ENCODE data around the gene RARA.

- TF ChIP-seq, protein P1, sequence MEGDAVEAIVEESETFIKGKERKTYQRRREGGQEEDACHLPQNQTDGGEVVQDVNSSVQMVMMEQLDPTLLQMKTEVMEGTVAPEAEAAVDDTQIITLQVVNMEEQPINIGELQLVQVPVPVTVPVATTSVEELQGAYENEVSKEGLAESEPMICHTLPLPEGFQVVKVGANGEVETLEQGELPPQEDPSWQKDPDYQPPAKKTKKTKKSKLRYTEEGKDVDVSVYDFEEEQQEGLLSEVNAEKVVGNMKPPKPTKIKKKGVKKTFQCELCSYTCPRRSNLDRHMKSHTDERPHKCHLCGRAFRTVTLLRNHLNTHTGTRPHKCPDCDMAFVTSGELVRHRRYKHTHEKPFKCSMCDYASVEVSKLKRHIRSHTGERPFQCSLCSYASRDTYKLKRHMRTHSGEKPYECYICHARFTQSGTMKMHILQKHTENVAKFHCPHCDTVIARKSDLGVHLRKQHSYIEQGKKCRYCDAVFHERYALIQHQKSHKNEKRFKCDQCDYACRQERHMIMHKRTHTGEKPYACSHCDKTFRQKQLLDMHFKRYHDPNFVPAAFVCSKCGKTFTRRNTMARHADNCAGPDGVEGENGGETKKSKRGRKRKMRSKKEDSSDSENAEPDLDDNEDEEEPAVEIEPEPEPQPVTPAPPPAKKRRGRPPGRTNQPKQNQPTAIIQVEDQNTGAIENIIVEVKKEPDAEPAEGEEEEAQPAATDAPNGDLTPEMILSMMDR (conservative IDR thresholded peaks at IDR 0.05; ENCODE audit: low read depth in 2 of 2): no peak
- TF ChIP-seq JUNB (IDR thresholded peaks at IDR 0.05; ENCODE audit: unreplicated experiment) (no peak), POLR2AphosphoS5 (IDR thresholded peaks at IDR 0.05; ENCODE audit: low read depth) (no peak), EZH2 (IDR thresholded peaks at IDR 0.05; ENCODE audit: low read depth, unreplicated experiment) (no peak), REST (IDR thresholded peaks at IDR 0.05; ENCODE audit: unreplicated experiment) (no peak), ZNF331 (CRISPR knock-in tag; IDR thresholded peaks at IDR 0.05; ENCODE audit: low read depth) (no peak), ETS1 (IDR thresholded peaks at IDR 0.05) (no peak), STAT1 (IDR thresholded peaks at IDR 0.05; ENCODE audit: unreplicated experiment) (no peak), EZH2phosphoT487 (IDR thresholded peaks at IDR 0.05; ENCODE audit: unreplicated experiment) (no peak), CREB1 (CRISPR knock-in tag; IDR thresholded peaks at IDR 0.05; ENCODE audit: low read depth) (no peak), NANOG (IDR thresholded peaks at IDR 0.05; ENCODE audit: borderline replicate concordance) (no peak), ZNF114 (CRISPR knock-in tag; IDR thresholded peaks at IDR 0.05) (no peak)
- TF ChIP-seq, protein P2, sequence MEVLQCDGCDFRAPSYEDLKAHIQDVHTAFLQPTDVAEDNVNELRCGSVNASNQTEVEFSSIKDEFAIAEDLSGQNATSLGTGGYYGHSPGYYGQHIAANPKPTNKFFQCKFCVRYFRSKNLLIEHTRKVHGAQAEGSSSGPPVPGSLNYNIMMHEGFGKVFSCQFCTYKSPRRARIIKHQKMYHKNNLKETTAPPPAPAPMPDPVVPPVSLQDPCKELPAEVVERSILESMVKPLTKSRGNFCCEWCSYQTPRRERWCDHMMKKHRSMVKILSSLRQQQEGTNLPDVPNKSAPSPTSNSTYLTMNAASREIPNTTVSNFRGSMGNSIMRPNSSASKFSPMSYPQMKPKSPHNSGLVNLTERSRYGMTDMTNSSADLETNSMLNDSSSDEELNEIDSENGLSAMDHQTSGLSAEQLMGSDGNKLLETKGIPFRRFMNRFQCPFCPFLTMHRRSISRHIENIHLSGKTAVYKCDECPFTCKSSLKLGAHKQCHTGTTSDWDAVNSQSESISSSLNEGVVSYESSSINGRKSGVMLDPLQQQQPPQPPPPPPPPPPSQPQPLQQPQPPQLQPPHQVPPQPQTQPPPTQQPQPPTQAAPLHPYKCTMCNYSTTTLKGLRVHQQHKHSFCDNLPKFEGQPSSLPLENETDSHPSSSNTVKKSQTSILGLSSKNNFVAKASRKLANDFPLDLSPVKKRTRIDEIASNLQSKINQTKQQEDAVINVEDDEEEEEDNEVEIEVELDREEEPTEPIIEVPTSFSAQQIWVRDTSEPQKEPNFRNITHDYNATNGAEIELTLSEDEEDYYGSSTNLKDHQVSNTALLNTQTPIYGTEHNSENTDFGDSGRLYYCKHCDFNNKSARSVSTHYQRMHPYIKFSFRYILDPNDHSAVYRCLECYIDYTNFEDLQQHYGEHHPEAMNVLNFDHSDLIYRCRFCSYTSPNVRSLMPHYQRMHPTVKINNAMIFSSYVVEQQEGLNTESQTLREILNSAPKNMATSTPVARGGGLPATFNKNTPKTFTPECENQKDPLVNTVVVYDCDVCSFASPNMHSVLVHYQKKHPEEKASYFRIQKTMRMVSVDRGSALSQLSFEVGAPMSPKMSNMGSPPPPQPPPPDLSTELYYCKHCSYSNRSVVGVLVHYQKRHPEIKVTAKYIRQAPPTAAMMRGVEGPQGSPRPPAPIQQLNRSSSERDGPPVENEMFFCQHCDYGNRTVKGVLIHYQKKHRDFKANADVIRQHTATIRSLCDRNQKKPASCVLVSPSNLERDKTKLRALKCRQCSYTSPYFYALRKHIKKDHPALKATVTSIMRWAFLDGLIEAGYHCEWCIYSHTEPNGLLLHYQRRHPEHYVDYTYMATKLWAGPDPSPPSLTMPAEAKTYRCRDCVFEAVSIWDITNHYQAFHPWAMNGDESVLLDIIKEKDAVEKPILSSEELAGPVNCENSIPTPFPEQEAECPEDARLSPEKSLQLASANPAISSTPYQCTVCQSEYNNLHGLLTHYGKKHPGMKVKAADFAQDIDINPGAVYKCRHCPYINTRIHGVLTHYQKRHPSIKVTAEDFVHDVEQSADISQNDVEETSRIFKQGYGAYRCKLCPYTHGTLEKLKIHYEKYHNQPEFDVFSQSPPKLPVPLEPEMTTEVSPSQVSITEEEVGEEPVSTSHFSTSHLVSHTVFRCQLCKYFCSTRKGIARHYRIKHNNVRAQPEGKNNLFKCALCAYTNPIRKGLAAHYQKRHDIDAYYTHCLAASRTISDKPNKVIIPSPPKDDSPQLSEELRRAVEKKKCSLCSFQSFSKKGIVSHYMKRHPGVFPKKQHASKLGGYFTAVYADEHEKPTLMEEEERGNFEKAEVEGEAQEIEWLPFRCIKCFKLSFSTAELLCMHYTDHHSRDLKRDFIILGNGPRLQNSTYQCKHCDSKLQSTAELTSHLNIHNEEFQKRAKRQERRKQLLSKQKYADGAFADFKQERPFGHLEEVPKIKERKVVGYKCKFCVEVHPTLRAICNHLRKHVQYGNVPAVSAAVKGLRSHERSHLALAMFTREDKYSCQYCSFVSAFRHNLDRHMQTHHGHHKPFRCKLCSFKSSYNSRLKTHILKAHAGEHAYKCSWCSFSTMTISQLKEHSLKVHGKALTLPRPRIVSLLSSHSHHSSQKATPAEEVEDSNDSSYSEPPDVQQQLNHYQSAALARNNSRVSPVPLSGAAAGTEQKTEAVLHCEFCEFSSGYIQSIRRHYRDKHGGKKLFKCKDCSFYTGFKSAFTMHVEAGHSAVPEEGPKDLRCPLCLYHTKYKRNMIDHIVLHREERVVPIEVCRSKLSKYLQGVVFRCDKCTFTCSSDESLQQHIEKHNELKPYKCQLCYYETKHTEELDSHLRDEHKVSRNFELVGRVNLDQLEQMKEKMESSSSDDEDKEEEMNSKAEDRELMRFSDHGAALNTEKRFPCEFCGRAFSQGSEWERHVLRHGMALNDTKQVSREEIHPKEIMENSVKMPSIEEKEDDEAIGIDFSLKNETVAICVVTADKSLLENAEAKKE (CRISPR knock-in tag; IDR thresholded peaks at IDR 0.05): no peak
Measured at GRCh38 chr17:40327735-40328385, 18.9 kb downstream of the RARA start.
